C4-2B (cell line): ENCODE measurements around the gene PPARA.
"Not testable (repeated sequence)": the region's sequence is repeated elsewhere in the genome, so short reads cannot be mapped to it uniquely, and the experiment has no call there.

Source experiments
- H3K27ac ChIP-seq: fragments of 450-650 bp; 2 replicates; pipeline ENCODE4 v1.5.1; 2017
- ZFX ChIP-seq: fragments of 450-650 bp; IDR thresholded peaks from 2 replicates; pipeline ENCODE4 v1.6.1; 2017
- TF ChIP-seq, protein P1 (sequence below): fragments of 450-650 bp; conservative IDR thresholded peaks from 2 replicates; pipeline ENCODE4 v1.5.1; 2017; ENCODE audit warnings: mild to moderate bottlenecking

PPARA gene

DNA sequence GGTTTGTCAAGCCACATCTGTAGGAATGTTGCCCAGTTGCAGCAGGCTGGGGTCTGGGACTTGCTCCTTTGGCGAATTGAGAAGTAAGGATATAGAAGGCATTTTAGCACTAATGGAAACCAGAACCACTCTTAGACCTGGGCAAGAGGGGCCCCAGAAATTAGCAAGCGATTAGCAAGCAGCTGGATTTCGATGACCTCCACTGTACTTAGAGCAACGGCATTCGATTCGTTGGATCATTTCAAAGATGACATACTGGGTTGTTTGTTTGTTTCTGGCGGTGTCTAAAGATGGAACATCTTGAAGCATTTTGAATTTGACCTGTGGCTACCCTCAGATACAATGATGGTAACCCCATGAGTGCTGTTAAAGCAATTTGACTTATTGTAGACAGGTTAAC is 100.9 kb downstream of the PPARA start:
- H3K27ac ChIP-seq = peak overlapping the region; percentile 87

DNA sequence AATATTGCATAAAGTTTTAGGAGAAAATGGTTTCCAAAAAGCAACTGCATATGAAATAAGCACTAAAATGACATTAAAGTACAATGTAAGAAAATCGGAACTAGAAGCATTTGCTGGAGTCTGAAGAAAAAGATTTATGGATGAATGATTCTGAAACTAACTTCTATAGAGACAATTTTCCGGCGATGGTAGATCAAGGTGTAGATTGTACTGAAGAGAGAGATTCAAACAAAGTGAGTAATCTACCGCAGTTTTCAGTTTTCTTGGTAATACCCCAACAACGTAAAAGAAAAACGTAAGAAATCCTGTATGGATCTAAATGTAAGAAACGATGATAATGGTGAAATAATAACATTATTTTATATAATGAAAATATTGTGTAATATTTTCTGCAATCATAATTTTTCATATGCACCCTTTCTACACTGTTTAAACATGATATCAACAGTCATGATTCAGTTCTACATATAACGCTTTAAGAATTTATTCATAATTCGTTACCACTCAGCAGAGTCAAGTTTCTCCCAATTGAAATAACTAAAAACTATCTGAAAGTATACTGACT is 101.6 kb downstream of the PPARA start:
- TF ChIP-seq, protein P1, sequence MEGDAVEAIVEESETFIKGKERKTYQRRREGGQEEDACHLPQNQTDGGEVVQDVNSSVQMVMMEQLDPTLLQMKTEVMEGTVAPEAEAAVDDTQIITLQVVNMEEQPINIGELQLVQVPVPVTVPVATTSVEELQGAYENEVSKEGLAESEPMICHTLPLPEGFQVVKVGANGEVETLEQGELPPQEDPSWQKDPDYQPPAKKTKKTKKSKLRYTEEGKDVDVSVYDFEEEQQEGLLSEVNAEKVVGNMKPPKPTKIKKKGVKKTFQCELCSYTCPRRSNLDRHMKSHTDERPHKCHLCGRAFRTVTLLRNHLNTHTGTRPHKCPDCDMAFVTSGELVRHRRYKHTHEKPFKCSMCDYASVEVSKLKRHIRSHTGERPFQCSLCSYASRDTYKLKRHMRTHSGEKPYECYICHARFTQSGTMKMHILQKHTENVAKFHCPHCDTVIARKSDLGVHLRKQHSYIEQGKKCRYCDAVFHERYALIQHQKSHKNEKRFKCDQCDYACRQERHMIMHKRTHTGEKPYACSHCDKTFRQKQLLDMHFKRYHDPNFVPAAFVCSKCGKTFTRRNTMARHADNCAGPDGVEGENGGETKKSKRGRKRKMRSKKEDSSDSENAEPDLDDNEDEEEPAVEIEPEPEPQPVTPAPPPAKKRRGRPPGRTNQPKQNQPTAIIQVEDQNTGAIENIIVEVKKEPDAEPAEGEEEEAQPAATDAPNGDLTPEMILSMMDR = no peak
- no peak for TF ChIP-seq ZFX
- H3K27ac ChIP-seq = no peak overlapping the region

More for the DNA sequence above, 100.9 kb downstream of the PPARA start:
- TF ChIP-seq, protein P1 = no peak
- no peak for TF ChIP-seq ZFX

DNA sequence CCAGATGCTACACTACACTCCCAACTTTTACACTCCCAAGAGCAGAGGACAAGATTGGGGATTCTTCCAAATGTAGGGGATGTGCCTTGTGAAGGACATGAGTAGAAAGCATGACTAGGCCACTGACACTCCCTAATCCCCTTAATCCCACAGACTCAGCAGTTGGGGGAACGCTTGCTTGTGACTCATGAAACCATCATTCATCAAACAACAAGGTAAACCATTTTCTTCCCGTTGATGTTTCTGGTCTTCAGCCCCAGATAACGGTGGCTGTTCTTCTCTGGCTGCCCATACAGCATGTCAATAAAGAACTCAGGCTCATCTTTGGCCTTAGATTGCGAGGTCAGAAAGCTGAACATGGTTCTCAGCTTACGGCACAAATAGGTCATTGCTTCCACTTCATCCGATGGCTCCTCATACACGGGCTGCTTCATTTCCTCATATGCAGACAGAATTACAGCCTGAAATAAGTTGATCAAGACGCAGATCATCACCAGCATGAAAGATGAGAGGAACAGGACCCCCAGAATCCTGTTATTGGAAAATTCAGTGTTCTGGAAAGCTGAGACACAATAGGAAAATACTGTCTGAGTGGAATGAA is 106.1 kb downstream of the PPARA start:
- TF ChIP-seq ZFX = no peak
- TF ChIP-seq, protein P1 = no peak
- no peak overlapping the region for H3K27ac ChIP-seq

DNA sequence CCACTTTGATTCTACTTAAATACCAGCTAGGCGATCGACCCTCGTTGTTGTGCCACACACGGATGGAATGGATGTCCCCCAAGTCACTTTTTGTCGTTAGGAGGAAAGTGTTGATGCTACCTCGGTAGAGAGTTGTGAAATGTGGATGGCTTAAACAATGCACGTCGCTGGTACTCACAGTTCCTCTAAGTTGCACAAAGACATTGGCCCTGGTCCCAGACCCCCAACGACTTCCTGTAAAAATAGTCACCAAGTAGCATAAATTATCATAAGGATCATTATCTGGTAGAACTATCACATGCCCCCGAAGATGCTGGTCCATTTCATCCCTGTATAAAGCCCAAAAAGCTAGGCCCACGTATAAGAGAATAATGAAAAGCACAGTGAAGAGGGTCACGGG is 109.0 kb downstream of the PPARA start:
- no peak overlapping the region for H3K27ac ChIP-seq
- TF ChIP-seq, protein P1 = no peak
- no peak for TF ChIP-seq ZFX

DNA sequence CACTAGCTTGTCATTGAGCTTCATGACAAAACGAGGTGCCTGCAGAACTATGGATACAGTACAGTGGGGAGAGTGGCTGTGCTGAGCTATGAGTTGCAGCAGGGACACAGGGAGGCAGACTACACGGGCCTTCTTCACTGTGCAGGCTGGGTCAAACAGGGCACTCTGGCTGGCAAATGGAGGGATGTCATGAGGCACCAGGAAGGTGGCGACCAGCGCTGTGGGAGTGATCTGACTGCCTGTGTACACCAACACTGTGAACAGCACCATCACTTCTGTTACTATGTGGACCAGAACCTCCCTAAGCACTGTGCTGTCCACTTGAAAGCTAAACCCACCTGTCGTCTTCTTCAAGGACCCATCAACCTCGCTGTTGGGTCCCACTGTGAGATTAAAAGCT is 109.7 kb downstream of the PPARA start:
- H3K27ac ChIP-seq = no peak overlapping the region
- no peak for TF ChIP-seq ZFX
- TF ChIP-seq, protein P1 = no peak

DNA sequence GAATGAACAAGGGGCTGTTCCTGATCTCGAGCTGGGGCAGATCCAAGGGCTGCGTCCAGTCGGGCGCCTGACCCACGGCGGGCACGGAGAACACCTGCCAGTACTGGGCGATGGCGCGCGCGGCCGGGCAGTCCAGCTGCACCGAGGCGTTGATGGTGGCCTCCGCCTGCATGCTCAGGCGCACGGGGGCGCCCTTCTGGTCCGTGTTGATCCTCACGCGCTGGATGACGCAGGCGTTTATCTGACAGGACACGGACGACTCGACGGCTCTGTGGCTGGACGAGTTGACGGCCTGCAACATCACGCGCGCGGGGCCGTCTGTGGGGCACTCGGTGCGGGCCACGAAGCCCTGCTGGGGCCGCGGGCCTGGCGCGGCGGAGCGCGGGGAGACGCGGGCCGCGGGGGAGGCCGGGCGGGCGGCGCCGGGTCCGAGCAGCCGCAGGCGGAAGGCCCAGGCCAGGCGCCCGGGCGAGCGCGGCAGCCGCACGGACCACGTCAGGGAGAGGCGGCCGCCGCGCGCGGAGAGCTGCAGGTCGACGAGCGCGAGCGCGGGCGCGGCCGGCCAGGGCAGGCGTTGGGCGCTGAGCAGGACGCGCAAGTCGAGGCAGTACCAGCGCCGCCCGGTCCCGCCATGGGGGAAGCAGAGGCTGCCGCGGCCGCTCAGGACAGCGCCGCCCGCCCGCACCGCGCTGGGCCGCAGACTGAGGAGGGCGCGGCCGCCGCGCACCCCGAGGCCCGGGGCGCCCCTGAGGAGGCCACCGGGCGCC is 112.3 kb downstream of the PPARA start:
- TF ChIP-seq, protein P1 = no peak
- TF ChIP-seq ZFX = no peak
- H3K27ac ChIP-seq = no peak overlapping the region

DNA sequence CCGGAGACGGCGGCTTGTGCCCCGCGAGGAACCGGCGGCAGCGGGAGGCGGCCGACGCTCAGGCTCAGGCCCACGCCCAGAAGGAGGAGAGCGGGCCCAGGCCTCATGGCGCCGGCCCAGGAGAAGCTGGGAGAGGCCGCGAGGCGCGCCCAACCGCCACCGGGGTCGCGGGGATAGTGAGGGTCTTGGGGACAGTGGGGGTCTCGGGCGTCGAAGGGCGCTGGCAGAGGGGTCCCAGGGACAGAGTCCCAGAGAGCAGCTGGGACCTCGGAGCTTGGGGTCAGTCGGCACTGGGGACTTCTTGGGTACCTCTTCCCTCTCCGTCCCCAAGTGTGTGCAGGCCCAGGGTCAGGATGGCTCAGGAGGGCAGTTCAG is 112.9 kb downstream of the PPARA start, which contains the start of gene PKDREJ:
PKDREJ (minus strand) TSS at position 128 of the 375 bp plus-strand sequence; CDS start at position 107, 21 bp downstream.
- no peak for TF ChIP-seq ZFX
- TF ChIP-seq, protein P1 = no peak

DNA sequence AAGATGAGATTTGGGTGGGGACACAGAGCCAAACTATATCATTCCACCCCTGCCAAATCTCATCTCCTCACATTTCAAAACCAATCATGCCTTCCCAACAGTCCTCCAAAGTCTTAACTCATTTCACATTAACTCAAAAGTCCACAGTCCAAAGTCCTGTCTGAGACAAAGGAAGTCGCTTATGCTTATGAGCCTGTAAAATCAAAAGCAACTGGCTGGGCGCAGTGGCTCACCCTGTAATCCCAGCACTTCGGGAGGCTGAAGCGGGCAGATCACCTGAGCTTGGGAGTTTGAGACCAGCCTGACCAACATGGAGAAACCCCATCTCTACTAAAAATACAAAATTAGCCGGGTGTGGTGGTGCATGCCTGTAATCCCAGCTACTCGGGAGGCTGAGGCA is 114.2 kb downstream of the PPARA start:
- not testable (repeated sequence) for H3K27ac ChIP-seq

More for the DNA sequence above, 112.9 kb downstream of the PPARA start, which contains the start of gene PKDREJ:
- no peak within 1 kb of the TSS for H3K27ac ChIP-seq

DNA sequence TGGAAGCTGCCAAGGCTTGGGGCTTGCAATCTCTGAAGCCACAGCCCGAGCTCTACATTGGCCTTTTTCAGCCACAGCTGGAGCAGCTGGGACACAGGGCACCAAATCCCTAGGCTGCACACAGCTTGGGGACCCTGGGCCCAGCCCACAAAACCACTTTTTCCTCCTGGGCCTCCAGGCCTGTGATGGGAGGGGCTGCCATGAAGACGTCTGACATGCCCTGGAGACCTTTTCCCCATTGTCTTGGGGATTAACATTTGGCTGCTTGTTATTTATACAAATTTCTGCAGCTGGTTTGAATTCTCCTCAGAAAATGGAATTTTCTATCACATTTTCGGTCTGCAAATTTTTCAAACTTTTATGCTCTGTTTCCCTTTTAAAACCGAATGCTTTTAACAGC is 115.3 kb downstream of the PPARA start:
- H3K27ac ChIP-seq = not testable (repeated sequence)
